ENCODE data around the gene ENO4.

DNA sequence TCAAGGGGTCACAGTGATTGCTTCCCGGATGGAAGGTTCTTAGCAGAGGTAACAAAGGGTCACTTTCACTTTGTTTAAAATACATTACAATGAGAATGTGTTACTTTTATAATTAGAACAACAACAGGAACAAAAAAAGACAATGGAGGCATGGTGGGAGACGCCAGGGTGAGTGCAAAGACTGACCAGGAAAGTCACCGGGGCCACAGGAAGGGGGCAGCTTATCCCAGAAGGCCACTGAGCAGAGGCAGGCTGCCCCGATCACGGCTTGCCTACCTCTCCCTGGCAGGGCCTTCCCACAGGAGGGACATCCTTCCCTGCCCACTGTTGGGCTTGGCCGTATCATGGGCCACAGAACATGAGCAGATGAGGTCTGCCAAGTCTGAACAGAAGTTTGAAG, 46.8 kb upstream of the ENO4 start:
- TF ChIP-seq, protein P1, sequence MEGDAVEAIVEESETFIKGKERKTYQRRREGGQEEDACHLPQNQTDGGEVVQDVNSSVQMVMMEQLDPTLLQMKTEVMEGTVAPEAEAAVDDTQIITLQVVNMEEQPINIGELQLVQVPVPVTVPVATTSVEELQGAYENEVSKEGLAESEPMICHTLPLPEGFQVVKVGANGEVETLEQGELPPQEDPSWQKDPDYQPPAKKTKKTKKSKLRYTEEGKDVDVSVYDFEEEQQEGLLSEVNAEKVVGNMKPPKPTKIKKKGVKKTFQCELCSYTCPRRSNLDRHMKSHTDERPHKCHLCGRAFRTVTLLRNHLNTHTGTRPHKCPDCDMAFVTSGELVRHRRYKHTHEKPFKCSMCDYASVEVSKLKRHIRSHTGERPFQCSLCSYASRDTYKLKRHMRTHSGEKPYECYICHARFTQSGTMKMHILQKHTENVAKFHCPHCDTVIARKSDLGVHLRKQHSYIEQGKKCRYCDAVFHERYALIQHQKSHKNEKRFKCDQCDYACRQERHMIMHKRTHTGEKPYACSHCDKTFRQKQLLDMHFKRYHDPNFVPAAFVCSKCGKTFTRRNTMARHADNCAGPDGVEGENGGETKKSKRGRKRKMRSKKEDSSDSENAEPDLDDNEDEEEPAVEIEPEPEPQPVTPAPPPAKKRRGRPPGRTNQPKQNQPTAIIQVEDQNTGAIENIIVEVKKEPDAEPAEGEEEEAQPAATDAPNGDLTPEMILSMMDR (IDR thresholded peaks at IDR 0.05) = no peak
- TF ChIP-seq POLR2A (IDR thresholded peaks at IDR 0.05) = no peak

All from sigmoid colon (tissue), 3 donors.